Hippocampal formation (tissue), 2 donors: ENCODE results near the gene MAP3K7.
"Not testable (repeated sequence)": the region's sequence is repeated elsewhere in the genome, so short reads cannot be mapped to it uniquely, and the experiment has no call there.

Experiments used
- DNase-seq, 2 donors: peaks; one replicate each; lab custom pipeline; 2025; lab: John Stamatoyannopoulos, UW

Gene MAP3K7

GRCh38 chr6:90578894-90579549 lies 7.8 kb downstream of the MAP3K7 start:
- DNase-seq, result no peak

DNA sequence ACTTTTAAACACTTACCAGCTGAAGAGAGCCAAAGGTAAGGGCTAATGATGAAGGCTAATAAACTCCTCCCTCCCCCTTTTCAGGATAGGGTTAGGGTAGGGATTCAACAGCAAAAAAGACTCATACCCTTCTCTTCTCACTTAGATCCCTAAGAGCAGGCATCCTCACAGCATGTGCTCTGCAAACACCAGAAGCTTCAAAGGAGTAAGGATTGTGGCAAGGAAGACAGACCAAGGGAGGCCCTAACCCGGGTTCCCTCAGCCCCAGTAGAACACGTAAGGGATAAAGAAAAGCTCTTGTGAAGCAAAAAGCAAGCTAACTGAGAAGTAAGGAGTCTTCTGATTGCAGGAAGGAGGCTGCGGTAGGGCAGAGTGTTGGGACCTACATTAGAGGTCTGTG lies 11.6 kb downstream of the MAP3K7 start:
- no peak for DNase-seq

- DNase-seq, result peak in 1 of 2 donors; percentile 13
Observed at GRCh38 chr6:90574610-90575009, 12.3 kb downstream of the MAP3K7 start.

- DNase-seq, result no peak
Observed at GRCh38 chr6:90573624-90574023, 13.2 kb downstream of the MAP3K7 start.

DNA sequence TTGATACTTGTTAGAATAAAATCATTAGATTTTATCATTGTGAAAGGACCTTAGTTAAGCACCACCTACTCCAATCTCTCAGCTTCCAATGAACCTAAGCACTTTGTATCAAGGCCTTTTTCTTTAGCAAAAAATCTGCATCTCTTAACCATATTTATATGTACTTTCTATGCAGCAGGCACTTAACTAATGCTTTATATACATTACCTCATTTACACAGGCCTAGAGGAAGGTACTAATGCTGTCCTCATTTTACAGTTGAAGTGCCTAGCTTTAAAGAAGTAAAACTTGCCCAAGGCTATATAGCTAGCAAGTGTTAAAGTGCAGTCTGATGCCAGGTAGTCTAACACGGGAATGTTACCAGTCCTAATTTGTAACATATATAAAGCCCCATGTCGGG lies 14.0 kb downstream of the MAP3K7 start:
- no peak for DNase-seq

DNA sequence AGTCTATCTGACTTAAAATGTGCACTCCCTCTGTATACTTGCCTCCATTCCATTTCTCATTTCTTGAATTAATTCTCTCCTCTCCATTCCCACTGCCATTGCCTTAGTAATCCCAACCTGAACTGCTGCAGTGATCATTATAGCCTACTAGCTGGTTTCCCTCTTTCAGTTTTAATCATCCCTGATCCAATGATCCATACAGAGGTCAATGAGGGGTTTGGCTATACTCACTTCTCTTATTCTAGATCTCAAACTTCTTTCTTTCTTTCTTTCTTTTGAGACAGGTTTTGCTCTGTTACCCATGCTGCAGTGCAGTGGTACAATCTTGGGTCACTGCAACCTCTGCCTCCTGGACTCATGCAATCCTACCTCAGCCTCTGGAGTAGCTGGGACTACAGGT lies 17.6 kb downstream of the MAP3K7 start:
- DNase-seq, result no peak

- DNase-seq, result not testable (repeated sequence)
Observed at GRCh38 chr6:90567682-90568081, 19.2 kb downstream of the MAP3K7 start.

DNA sequence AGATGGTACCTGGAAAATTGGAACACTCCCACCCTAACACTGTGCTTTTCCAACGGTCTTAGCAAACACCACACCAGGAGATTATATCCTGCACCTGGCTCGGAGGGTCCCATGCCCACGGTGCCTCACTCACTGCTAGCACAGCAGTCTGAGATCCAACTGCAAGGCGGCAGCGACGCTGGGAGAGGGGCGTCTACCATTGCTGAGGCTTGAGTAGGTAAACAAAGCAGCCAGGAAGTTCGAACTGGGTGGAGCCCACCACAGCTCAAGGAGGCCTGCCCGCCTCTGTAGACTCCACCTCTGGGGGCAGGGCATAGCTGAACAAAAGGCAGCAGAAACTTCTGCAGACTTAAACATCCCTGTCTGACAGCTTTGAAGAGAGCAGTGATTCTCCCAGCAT lies 24.5 kb downstream of the MAP3K7 start:
- not testable (repeated sequence) for DNase-seq

GRCh38 chr6:90559931-90560330 lies 26.9 kb downstream of the MAP3K7 start:
- no peak for DNase-seq

- DNase-seq, result no peak
Observed at GRCh38 chr6:90557006-90557405, 29.9 kb downstream of the MAP3K7 start.

- no peak for DNase-seq
Observed at GRCh38 chr6:90547991-90548390, 38.9 kb downstream of the MAP3K7 start.

DNA sequence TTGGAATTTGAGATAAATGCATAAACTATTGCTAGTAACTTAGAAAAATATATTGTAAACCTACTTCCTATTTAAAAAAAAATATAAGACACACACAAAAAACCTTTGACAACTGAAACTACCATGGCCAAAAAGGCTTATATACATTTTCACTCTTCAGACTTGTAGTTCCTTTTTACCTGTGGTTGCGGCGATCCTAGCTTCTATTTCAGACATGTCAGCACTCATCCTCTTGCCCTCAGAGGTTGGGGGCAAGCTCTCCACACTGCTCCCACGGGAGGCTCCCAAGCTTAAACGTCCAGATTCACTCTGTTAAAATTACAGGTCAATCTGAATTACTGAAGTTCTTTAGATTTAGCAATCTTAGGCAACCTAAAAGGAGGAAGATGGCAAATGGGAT lies 39.8 kb downstream of the MAP3K7 start:
- DNase-seq, result no peak

DNA sequence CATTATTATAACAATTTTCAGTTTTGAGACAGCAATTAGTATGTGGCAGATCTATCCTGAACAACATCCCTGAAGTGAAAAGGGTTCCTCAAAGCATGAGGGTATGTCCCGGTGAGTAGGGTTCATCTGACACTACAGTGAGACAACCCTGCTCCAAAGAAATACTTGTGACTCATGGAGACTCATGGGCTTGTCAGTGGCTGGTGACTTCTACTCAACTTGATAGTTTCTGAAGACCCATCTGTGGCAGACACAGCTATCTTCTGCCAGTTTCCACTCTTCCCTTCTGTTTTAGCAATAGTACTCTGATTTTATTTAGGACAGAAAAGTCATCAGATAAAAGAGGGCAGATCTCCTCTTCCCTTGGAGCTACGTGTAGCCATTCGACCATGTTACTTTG lies 41.4 kb downstream of the MAP3K7 start:
- no peak for DNase-seq

DNA sequence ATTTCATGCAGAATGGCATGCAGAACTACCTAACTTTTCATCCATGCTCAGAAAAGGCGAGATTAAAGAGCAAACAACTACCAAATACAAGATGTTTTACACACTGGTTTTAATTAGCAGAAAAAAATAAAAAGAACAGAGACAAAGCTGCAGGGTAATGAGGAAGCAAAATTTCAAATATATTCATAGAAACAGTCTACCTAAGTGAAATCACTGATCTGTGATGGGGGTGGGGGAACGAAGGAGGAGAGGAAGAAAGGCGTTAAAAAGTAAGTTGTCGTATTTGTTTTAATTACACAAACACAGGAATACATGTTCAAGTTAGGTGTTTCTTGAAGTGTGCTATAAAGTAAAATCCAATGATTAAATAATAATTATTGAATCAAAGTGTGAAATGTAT lies 42.1 kb downstream of the MAP3K7 start:
- DNase-seq, result no peak

DNA sequence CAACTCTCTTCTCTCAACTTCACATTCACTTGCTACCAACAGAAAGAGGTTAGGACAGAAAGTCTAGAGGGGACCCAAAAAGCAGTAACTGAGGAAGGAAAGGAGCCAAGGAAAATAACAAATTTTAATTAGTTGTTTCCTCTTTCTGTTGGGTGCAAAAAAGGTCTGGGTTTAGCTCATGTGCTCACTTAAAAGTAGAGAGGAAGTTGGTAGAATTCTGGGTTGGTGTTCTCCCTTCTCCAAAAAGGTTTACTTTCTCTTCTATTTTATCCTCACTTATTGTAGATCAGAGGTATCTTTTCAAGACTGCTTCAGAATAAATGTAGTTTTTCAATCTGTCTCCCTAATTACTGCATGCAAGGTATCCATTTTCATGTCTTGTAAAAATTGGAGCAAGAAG lies 42.8 kb downstream of the MAP3K7 start:
- DNase-seq, result no peak

DNA sequence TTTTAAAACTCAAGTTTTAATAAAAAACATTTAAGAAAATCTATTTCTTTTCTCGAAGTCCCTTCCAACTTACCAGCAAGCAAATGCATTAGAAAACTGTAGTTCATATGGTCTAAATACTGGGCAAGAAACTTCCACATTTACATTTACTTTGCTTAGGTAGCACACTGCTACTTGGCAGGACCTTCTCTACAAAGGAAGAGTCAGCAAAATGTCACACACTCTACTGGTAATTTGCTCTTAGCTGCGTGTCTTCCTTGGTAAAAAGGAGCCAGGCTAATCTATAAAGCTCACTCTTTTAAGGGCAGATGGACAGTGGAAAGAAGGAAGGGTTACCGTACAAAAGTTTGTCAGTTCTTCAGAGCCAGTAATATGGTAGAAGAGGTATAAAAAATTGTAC lies 45.7 kb downstream of the MAP3K7 start:
- DNase-seq, result no peak

- DNase-seq, result no peak
Observed at GRCh38 chr6:90538278-90539046, 48.4 kb downstream of the MAP3K7 start.

GRCh38 chr6:90537723-90538258 lies 49.1 kb downstream of the MAP3K7 start:
- DNase-seq, result peak in 1 of 2 donors; percentile 24

GRCh38 chr6:90537027-90537426 lies 49.8 kb downstream of the MAP3K7 start:
- no peak for DNase-seq

- DNase-seq, result no peak
Observed at GRCh38 chr6:90536520-90536919, 50.4 kb downstream of the MAP3K7 start.

GRCh38 chr6:90534337-90535025 lies 52.4 kb downstream of the MAP3K7 start:
- DNase-seq, result no peak

DNA sequence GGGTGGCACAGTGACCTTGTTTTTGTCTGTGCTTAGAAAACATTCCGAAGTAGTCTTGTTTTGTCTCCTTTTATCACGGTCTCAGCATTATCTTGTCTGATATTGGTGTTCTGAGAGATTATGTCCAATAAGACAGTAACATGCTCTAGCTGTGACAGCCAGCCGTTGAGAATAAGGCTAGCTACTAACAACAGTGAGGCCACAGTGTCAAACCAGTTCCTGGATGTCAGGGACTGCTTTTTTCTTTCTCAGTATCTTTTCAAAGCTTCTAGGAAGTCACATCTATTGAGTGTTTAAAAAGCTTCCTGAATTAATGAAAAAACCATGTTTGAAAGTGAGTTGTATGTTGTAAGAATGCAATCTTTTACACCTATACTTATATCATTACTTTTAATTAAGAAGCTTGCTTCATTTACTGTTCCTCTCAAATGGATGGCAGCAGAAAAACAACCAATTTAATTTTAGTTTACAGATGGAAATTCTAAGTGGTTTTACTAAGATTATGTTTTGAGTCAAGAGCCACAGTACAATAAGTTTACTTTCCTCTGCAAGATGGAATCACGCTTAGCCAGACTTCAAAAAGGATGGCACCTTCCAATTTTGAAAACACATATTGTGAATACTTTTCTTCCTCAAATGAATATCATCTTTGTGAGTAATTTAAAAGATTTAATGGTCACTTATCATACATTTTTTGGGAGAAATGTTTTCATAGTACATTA lies 53.1 kb downstream of the MAP3K7 start:
- DNase-seq, result no peak
